Measurements from ENCODE around the gene CCDC192. TPM values are rescaled to one million over a fixed set of nuclear protein-coding genes. Genes with fewer than 3 reads are reported as not detected.

CCDC192 gene
- total RNA-seq, 1 donor from 2014 or later = not detected

DNA sequence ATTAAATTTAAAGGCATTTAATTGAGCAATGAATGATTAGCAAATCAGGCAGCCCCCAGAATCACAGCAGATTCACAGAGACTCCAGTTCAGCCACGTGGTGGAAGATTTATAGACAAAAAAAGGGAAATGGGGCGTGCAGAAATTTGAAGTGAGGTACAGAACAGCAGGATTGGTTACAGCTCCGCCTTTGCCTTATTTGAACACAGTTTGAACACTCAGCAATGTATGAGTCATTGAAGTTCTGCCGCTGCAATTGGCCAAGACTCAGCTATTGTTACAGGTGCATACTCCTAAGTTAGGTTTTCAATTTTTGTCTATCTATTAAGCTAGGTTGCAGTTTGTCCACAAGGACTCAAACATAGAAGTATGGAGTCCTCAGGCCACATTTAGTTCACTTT lies 222.7 kb downstream of the CCDC192 start:
- DNase-seq = peak; percentile 37

DNA sequence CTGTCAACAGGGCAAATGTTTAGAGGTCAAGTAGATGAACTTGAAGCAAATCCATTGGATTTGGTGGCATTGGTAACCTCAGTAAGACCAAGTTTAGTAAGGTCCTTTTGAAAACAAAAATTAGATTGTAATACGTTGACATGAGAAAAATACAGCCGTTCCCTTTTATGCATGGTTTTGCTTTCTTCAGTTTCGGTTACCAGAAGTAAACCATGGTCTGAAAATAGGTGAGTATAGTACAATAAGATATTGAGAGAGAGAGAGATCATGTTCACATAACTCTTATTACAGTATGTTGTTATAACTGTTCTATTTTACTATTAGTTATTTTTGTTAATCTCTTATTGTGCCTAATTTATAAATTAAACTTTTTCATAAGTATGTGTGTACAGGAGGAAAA lies 223.8 kb downstream of the CCDC192 start:
- DNase-seq = no peak

DNA sequence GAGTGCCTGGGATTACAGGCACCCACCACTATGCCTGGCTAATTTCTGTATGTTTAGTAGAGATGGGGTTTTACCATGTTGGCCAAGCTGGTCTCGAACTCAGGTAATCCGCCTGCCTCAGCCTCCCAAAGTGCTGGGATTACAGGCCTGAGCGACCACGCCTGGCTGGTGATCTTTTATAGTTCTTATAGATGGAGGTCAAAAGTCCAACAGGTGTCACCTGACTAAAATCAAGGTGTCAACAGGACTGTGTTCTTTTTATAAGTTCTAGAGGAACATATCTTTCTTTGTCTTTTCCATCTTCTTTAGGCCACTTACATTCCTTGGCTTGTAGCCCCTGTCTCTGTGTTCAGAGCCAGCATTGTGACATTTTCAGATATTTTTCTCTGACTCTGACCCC lies 224.9 kb downstream of the CCDC192 start:
- DNase-seq = no peak

DNA sequence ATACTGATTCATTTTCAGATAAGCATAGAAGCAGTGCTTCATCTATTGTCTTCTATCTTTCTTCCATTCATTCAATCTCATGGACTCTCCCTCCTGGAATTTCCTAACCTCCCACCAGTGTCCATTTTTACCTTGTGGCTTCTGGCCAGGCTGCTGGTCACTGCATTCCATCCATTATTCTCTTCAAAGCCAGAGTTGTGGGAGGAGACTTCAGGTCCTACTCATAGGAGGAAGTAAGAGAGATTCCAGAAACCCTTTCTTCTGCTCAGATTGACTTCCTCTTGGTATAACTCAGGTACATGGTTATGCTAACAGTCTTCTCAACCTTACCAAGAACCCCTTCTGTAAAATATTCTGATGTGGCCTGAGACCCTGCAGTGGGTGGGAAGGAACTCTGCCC lies 227.1 kb downstream of the CCDC192 start:
- DNase-seq = peak; percentile 68

DNA sequence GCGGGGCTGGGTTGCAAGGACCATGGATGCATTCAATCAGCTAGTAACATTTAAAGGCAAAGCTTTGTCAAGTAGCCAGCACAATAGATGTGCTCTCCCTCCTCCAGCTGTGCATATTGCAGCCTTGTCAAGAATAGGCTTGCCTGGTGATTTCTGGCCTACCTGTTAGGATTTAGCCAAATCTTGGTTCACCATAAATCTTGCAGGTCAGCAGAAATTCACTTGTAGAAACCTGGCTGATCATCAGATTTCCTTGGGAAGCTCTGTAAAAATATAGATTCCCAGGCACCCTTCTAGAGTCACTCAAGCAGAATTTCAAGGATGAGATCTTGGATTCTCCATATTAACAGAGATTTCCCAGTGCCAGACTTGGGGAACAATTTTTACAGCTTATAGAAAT lies 228.2 kb downstream of the CCDC192 start:
- no peak for DNase-seq

DNA sequence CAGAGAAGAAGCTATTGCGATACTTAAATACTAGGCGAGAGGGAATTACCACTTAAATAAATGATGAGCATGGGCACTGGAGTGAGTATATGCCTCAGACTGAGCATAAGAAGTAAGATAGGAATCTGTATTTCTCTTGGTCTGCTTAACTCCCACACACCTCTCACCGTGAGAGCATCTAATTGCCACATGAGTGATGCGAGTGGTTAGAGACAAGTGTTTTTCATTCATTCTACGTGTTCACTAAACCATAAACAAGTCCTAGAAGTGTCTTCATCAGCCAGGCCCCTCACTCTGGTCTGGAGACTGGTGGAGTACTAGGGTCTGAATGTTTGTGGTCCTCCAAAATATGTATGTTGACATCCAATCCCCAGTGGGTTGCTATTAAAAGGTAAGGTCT lies 230.2 kb downstream of the CCDC192 start:
- DNase-seq = no peak

DNA sequence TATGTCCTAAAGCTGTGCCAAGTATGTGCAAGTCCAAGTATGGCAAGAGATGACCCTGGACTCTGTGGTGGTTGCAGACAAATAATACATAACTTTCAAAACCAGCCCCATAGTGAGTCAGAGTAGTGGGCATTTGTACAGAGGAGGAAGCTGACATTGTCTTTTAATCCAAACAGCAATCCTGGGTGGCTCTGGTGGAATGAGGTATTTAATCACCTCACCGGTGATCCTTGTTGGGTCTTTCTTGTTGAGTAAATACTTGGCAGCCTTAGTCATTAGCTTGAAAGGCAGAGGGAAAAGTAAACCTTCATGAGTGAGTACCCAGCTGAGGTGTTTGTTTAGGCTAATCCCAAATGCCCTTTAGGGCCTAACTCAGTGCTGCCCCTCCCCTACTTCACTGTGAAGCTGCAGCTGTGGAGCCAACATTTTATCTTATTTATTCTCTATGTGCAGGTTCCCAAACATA lies 231.6 kb downstream of the CCDC192 start:
- DNase-seq = peak; percentile 44

DNA sequence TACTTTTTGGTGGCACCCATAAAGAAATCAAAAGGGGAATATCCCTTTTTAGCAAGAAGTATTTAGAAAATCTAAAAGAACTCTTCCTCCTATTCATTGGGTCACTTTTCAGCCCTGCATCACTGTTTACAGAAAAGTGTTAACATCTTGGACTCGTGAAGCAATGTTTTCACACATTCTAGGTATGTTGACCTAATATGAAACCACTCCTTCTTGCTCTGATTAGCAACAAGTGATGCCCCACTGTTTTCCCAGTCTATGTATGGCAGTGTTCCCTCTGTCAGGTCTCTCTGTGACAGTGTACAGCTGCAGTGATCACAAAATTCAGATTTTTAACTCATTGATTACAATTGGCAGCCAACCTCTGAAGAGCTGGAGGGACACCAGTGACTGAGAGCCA lies 232.2 kb downstream of the CCDC192 start:
- no peak for DNase-seq

DNA sequence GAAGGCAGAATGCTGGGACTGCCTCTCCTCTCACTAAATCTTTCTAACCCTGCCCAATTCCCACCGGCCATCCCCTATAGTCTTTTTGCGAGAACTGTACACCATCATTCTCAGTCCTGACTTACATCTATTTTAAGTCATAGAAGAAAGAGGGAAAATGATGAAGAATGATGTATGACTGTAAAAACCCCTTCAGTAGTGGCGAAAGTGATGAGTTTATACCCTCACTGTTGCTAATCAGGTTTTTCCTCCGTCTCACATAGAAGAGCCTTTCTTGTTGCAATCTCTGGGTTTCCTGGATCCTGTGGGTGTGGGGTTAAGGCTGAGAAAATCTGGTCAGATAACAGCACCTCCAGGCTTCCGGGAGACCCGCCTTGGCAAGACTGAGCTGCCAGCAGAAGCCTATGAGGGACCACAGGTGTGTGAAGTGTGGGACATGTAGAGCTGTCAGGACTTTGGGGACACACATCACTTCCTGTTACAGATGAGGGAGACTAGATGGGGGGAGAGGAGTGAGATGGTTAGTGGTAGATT lies 233.3 kb downstream of the CCDC192 start:
- no peak for DNase-seq

DNA sequence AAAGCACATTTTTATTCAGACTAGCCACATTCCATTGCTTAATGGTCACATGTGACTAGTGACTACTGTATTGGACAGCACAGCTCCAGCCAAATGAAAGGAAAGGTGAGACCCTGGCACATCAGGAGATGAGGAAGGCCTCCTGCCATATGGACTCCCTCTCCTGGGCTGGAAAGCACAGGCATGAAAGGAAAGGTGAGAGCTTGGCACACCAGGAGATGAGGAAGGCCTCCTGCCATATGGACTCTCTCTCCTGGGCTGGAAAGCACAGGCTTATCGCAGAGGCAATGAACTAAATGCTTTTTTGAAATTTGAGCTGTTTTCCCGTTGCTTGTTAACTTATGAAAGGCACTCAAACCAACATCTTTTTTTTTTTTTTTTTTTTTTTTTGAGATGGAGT lies 235.6 kb downstream of the CCDC192 start:
- no peak for DNase-seq

DNA sequence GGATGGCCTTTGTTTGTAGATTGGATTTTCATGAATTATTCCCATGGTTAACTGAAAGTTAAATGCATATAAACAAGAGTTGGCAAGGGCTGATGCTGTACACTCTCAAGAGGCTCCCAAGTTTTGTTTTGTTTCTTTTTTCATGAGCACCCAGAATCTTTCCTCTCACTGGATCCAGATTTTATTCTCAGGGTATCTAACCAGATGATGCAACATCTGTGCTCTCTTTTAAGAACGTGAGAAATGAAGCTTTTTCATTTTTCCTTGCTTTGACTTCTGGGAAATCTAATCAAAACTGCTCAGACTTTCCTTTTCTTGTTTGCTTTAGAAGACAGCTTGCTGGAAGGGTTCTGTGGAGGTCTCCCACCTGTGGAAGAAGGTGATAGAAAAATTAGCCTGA lies 237.7 kb downstream of the CCDC192 start:
- no peak for DNase-seq

DNA sequence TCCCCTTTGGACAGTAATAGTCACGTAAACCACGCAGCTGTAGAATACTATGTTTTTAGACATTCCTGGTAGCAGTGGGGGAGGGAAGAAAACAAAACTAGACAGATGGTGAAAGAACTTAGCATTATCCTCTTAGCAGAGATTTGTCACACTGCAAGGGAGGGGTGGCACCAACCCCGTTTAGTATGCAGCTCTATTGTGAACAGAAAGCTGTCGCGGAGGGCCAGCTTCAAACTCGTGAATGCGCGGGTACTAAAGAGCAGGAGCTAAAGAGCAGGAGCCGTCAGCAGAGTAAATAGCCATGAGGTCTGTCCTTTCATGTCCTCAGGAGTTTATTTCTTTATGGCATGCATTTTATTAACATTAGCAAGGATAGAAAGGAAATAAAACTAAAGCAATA lies 238.5 kb downstream of the CCDC192 start:
- DNase-seq = peak; percentile 56

DNA sequence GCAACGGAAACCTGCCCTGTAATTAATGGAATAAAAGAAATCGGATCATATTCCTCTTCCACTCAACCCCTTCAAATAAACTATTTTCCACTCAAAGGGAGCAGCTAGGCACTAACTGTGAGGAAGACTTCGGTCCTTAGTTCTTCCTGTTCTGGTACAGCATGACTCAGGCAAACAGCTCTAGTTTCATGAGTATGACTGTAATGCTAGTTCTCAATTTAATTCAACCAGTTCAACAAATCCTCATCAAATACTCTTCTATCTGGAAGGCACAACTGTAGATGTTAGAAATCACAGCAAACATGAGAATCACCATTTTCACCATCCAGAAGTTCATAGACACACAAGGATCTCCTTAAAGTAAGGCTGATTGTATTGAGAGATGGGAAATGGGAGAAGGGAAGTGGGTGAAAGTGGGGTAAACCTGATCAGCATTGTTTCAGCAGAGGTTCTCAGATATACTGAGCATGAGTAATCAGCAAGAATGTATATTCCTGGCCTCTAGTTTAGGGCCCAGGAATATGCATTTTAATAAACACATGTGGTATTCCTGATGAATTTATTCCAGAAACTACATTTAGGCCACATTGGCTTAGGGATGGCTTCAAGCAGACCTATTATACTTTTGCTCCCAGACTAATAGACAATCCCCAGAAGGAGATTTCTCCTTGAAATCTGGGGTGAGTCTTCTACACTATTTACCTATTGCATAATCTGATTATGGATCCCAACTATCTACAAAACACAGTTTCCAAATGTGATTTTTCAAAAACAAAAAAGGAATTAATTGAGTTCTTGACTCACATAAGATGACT lies 239.3 kb downstream of the CCDC192 start:
- peak; percentile 53 for DNase-seq

DNA sequence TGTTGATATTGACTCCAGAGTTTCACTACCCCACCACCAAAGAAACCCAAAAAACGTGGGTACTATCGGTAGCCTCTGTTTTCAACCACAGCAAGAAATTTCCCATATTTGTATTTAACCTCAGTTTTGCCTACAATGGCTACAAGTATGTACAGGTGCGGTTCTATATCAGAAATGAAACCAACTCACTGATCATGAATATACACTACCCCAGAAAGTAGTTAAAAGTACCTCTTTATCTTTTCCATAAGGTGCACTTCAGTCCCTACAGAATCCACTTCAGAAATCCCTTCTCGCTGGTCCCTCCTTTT lies 239.8 kb downstream of the CCDC192 start:
- no peak for DNase-seq

DNA sequence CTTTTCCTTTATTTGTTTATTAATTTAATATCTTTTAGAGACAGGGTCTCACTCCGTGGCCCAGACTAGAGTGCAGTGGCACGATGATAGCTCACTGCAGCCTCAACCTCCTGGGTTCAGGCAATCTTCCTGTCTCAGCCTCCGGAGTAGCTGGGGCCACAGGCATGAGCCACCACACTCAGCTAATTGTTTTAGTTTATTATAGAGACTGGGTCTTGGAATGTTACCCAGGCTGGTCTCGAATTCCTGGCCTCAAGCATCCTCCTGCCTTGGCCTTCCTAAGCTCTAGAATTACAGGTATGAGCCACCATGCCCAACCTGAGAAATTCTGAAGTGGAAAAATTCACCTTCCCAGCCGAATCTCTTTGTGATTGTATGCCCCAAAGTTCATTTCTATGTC lies 240.9 kb downstream of the CCDC192 start:
- DNase-seq = no peak

DNA sequence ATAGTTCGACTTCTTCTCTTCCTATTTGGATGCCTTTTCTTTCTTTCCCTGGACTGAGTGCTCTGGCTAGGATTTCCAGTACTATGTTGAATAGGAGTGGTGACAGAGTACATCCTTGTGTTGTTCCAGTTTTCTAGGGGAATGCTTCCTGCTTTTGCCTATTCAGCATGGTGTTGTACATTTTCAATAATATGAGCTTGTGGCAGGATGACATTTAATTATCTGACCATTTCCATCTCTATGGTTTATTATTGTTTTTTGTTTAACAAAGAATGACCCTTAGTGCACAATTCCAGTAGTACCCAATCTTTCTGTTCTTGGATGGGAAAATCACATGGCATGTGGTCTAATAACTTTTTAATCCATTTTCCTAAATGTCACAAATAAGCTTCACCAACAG lies 244.8 kb downstream of the CCDC192 start:
- no peak for DNase-seq

DNA sequence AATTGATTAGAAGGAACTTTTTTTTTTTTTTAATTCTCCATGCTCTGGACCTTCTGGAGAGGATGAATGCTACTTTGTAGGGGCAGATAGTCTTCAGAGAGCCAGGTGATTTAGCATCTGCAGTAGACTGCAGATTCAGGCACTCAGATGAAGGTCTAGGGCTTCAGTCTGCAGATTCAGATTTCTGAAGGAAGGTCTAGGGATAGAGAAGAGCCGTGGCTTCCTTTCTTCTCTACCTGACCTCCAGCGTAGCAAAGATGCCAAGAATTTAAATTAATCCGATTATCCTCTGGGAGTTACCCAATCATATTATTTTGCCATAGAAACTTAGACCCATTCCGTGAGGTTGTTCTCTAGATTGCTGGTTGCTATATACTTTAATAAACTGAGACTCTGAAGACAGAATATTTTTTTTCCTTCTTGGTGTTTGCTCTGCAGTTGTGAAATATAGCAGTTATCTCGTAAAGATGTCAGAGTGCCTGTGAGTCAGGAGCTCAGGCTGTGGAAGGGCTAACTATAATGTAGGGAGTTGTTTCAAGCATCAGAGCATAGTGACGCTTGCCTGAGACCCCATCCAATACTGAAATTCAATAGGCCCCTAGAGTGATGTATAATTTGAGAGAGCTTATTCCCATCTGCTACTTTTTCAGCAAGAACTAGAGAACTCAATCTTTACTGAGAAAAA lies 247.7 kb downstream of the CCDC192 start:
- DNase-seq = no peak

DNA sequence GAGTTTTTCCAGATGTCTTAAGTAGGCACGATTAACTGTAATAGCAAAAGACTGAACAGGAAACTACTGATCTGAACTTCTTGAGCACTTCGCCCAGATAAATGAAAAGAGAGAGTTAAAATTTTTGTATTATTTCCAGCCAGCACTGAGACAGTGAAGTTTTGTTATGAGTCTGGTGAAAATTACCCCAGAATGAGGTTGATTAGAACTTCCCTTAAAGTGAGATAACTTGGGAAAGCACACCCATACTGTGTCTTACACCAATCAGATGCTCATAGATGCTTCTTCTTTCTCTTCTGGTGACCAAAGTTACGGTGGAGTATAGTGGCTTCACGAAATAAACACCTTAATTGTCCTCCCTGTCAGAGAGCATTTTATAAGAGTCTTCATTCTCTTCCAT lies 248.6 kb downstream of the CCDC192 start:
- no peak for DNase-seq

DNA sequence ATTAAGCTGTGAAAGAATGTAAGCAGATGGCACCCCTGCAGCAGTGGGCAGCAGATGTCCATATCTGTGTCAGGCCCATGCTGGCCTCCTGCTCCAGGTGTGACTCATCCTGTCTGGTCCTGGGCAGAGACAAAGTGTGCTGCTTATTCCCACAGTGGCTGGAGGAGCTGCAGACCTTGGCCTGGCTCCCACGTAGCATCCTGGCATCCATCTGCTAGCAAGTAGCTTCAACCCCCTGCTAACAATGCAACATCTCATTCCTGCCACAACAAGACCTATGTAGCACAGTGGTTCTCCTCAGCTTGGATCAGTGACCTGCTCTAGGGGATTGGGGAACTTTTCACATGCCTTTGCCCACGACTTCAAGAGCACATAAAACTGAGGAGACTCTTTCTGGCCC lies 254.0 kb downstream of the CCDC192 start:
- DNase-seq = peak; percentile 82

DNA sequence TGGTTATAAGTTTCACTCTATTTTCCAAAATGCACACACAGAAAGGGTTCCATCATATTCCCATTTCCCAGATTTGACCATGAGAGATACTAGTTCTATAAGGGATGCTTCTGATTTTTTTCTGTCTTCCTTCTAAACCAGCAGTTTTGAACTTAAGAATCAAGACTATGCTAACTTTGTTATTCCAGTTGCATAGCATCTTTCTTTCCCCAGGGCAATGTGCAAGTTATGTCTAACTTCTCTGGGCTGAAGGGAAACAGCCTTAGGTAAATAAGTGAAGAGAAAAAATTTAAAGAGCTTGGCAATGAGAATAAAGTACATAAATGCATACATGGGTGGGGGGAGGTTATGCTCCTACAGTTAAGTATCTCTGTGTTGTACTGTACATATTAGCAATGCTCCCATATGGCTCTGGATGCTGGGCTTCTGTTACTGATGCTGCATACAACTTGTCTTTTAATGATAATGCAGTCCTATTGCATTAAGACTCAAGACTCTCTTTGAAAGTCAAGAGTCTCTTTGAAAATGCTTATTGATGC lies 254.6 kb downstream of the CCDC192 start:
- no peak for DNase-seq

DNA sequence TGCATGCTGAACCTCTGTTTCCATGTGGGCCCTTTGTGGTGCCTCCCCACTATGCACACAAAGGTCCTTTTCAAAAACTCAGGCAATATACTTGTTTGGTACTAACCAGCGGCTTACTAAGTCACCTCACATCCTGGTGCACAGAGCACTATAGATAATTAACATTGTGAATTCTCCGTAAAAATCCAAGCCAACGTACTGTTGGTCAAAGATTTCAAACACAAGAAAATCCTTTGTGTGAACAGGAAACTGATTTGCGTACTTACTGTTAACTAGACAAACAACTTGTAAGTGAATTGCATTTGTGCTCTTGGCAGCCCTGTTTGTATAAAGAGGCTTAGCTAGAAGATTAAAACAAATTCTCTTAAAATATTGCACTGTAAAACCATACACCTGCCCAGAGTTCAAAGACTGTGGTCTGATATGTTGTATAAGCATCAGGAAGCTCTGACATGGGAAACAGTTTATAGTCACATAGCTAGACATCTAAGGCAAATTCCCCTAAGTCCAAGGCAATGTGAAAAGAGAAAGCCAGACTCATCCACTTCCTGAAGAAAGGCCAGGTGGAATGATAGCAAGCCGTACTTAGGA lies 255.3 kb downstream of the CCDC192 start:
- peak; percentile 50 for DNase-seq

DNA sequence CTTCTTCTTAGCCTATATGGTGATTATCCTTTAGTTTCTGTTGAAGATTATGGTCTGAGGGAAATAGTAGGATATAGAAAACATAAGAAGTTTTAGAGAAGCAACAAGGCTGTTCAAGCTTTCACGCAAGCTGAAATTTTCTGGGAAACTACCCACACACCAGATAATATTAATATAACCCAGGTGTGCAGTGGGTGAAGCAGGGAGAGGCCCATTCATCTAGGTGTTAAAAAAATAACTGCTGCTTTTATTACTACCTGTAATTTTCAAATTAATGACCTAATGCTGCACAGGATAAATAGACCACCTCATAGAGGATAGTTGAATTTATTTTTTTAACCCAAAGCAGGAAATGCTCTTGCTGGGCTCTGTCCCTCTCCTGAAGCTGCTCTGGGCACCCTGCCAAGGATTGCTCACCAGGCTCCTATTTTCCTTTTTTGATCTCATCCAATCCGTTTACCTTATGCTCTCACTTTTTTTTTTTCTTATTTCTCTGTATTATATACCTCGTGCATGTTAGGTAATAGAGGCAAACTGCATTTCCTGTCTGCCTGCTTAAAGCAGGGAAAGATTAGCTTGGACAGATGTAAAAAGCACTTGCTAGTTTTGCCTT lies 256.1 kb downstream of the CCDC192 start:
- DNase-seq = peak; percentile 91

DNA sequence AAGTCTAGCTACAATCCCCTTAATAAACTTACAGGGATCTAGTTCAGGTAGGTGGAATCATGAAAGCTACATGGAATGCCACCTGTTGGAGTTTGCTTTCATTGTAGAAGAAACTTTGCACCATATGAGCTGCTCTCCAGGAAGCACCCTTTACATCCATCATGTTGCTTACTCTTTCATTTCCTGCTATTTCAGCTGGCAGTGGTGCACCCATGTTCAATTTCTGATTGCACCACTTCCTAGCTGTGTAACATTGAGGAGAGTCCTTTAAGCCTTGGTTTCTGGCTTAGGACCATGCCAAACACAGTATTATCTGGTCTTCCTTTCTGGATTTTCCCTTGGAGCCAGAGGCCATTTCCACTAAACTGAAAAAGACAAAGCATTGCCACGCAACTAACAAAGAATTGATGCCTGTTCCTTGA lies 257.1 kb downstream of the CCDC192 start:
- peak; percentile 91 for DNase-seq
